ENCODE measurements around the gene MCU. TPM values are rescaled to one million over a fixed set of nuclear protein-coding genes. Genes with fewer than 3 reads are reported as not detected.

MCU gene
- total RNA-seq, 3 donors from 2014 or later (not counting 1 experiment from before 2014, with no cell fraction given): 13.1 to 15.6 (median 14.1) TPM

DNA sequence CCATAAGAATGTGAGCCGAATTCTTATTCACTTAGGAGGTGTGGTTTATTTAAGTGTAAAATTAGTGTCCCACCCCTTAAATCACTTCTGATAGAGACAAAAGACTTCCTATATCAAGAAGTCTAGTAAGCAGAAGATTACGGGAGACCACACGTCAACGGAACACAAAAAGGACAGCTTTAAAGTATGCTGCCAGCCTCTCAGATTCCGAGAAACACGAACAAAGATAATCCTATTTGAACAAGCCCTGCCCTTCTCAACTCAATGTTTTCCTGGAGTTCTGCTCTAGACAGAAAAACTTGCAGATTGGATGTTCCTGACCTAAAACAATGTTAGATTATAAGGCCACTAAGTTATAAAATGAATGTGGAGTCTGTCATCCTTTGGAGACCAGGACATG, 4.9 kb upstream of the MCU start:
- no peak for ATAC-seq
- H3K27me3 ChIP-seq (ENCODE audit: control insufficient read depth, insufficient read depth, low read length): no peaks in the 10 kb centered on the region
- 91% methylated on average over 5 of the region's 6 CpGs for WGBS (ENCODE audit: insufficient coverage)
- H3K27ac ChIP-seq (ENCODE audit: low read length): no peak overlapping the region
- Mint-ChIP-seq H3K27me3 (ENCODE audit: low read depth in 2 of 2) (peaks cover 9 to 18% of the 10 kb centered on the region in 2 donors), H3K4me3 (no peak overlapping the region), H3K36me3 (no peaks in the 10 kb centered on the region), H3K9me3 (no peaks in the 10 kb centered on the region), H3K4me1 (peaks cover 6 to 7% of the 10 kb centered on the region in 2 donors), H3K27ac (no peak overlapping the region)
- intact Hi-C loops (cut with micrococcal nuclease): no loop called here
- no peaks in the 10 kb centered on the region for H3K4me1 ChIP-seq (ENCODE audit: control insufficient read depth, insufficient read depth, low read length)
- H3K4me3 ChIP-seq (ENCODE audit: low read length): no peak overlapping the region
- H3K9me3 ChIP-seq (ENCODE audit: control insufficient read depth, insufficient read depth, low read length): no peaks in the 10 kb centered on the region
- no peak for DNase-seq
- H3K36me3 ChIP-seq (ENCODE audit: control insufficient read depth, insufficient read depth, low read length): no peaks in the 10 kb centered on the region
- TF ChIP-seq, protein P1, sequence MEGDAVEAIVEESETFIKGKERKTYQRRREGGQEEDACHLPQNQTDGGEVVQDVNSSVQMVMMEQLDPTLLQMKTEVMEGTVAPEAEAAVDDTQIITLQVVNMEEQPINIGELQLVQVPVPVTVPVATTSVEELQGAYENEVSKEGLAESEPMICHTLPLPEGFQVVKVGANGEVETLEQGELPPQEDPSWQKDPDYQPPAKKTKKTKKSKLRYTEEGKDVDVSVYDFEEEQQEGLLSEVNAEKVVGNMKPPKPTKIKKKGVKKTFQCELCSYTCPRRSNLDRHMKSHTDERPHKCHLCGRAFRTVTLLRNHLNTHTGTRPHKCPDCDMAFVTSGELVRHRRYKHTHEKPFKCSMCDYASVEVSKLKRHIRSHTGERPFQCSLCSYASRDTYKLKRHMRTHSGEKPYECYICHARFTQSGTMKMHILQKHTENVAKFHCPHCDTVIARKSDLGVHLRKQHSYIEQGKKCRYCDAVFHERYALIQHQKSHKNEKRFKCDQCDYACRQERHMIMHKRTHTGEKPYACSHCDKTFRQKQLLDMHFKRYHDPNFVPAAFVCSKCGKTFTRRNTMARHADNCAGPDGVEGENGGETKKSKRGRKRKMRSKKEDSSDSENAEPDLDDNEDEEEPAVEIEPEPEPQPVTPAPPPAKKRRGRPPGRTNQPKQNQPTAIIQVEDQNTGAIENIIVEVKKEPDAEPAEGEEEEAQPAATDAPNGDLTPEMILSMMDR (IDR thresholded peaks at IDR 0.05): no peak

- H3K27ac Mint-ChIP-seq: no peak overlapping the region
- TF ChIP-seq, protein P1 (IDR thresholded peaks at IDR 0.05): no peak
- peaks cover 9 to 18% of the 10 kb centered on the region in 2 donors for H3K27me3 Mint-ChIP-seq (ENCODE audit: low read depth in 2 of 2)
- H3K4me1 ChIP-seq (ENCODE audit: control insufficient read depth, insufficient read depth, low read length): peaks cover 7% of the 10 kb centered on the region
- no peaks in the 10 kb centered on the region for H3K36me3 ChIP-seq (ENCODE audit: control insufficient read depth, insufficient read depth, low read length)
- H3K27ac ChIP-seq (ENCODE audit: low read length): no peak overlapping the region
- ATAC-seq (no peak), DNase-seq (no peak)
- no peaks in the 10 kb centered on the region for H3K9me3 Mint-ChIP-seq
- no peaks in the 10 kb centered on the region for H3K27me3 ChIP-seq (ENCODE audit: control insufficient read depth, insufficient read depth, low read length)
- no peak overlapping the region for H3K4me3 ChIP-seq (ENCODE audit: low read length)
- 81% methylated on average over 2 of the region's 2 CpGs for WGBS (ENCODE audit: insufficient coverage)
- peaks cover 14% of the 10 kb centered on the region in 2 donors for H3K4me1 Mint-ChIP-seq
- H3K36me3 Mint-ChIP-seq: no peaks in the 10 kb centered on the region
- no peaks in the 10 kb centered on the region for H3K9me3 ChIP-seq (ENCODE audit: control insufficient read depth, insufficient read depth, low read length)
- intact Hi-C loops (cut with micrococcal nuclease): no loop called here
- no peak overlapping the region for H3K4me3 Mint-ChIP-seq
Measured at GRCh38 chr10:72688208-72688651, 3.7 kb upstream of the MCU start.

GRCh38 chr10:72689660-72690059, 2.3 kb upstream of the MCU start:
- no peaks in the 10 kb centered on the region for H3K27me3 ChIP-seq (ENCODE audit: control insufficient read depth, insufficient read depth, low read length)
- Mint-ChIP-seq H3K4me1 (peaks cover 20 to 21% of the 10 kb centered on the region in 2 donors), H3K36me3 (no peaks in the 10 kb centered on the region), H3K4me3 (no peak overlapping the region), H3K9me3 (no peaks in the 10 kb centered on the region), H3K27me3 (ENCODE audit: low read depth in 2 of 2) (peaks cover 9 to 18% of the 10 kb centered on the region in 2 donors), H3K27ac (no peak overlapping the region)
- H3K4me3 ChIP-seq (ENCODE audit: low read length): no peak overlapping the region
- no peak for DNase-seq
- peaks cover 7% of the 10 kb centered on the region for H3K4me1 ChIP-seq (ENCODE audit: control insufficient read depth, insufficient read depth, low read length)
- WGBS (ENCODE audit: insufficient coverage): no CpG with 5 or more reads among the region's 1 CpG
- TF ChIP-seq, protein P1 (IDR thresholded peaks at IDR 0.05): no peak
- H3K36me3 ChIP-seq (ENCODE audit: control insufficient read depth, insufficient read depth, low read length): no peaks in the 10 kb centered on the region
- intact Hi-C loops (cut with micrococcal nuclease): no loop called here
- ATAC-seq: no peak
- no peaks in the 10 kb centered on the region for H3K9me3 ChIP-seq (ENCODE audit: control insufficient read depth, insufficient read depth, low read length)
- no peak overlapping the region for H3K27ac ChIP-seq (ENCODE audit: low read length)

- Mint-ChIP-seq H3K4me3 (peak overlapping the region; percentile 32), H3K9me3 (no peaks in the 10 kb centered on the region)
- ATAC-seq: no peak
Measured at GRCh38 chr10:72690071-72690755, 1.7 kb upstream of the MCU start.

More at GRCh38 chr10:72690071-72690755, 1.7 kb upstream of the MCU start:
- no peak for DNase-seq
- intact Hi-C loops (cut with micrococcal nuclease): no loop called here
- H3K4me1 ChIP-seq (ENCODE audit: control insufficient read depth, insufficient read depth, low read length): peaks cover 7% of the 10 kb centered on the region
- Mint-ChIP-seq H3K4me1 (peaks cover 25 to 26% of the 10 kb centered on the region in 2 donors), H3K27me3 (ENCODE audit: low read depth in 2 of 2) (peaks cover 9 to 16% of the 10 kb centered on the region in 2 donors), H3K36me3 (no peaks in the 10 kb centered on the region), H3K27ac (no peak overlapping the region)
- no peaks in the 10 kb centered on the region for H3K27me3 ChIP-seq (ENCODE audit: control insufficient read depth, insufficient read depth, low read length)
- H3K36me3 ChIP-seq (ENCODE audit: control insufficient read depth, insufficient read depth, low read length): no peaks in the 10 kb centered on the region
- WGBS (ENCODE audit: insufficient coverage): no CpG with 5 or more reads among the region's 3 CpGs
- H3K9me3 ChIP-seq (ENCODE audit: control insufficient read depth, insufficient read depth, low read length): no peaks in the 10 kb centered on the region
- no peak overlapping the region for H3K4me3 ChIP-seq (ENCODE audit: low read length)
- TF ChIP-seq, protein P1 (IDR thresholded peaks at IDR 0.05): no peak
- no peak overlapping the region for H3K27ac ChIP-seq (ENCODE audit: low read length)

Measured in natural killer cell (primary cell).